WTC11 (cell line): ENCODE measurements around the gene VAV2. TPM values are rescaled to one million over a fixed set of nuclear protein-coding genes. Genes with fewer than 3 reads are reported as not detected.

Experiments
- ATAC-seq: fragments of 200-7000 bp; cut with Tn5 transposase; 2 replicates; pipeline ENCODE4 v1.10.0; 2021; ENCODE audit warnings: mild to moderate bottlenecking, moderate library complexity
- CTCF ChIA-PET: fragments of 300-600 bp; sonication (Branson Sonifier 250); formaldehyde crosslinking; loops from one replicate; lab custom pipeline; 2021; ENCODE audit warnings: antibody characterized with exemption; lab: Charles Lee
- POLR2A ChIA-PET: fragments of 350-600 bp; sonication (Branson Sonifier 250); formaldehyde crosslinking; loops from one replicate; lab custom pipeline; 2021; ENCODE audit warnings: antibody characterized with exemption; lab: Charles Lee
- DNase-seq: peaks from one replicate; pipeline ENCODE4 v3.0.0; 2021; ENCODE audit warnings: low spot score
- H3K27ac Mint-ChIP-seq: 2 replicates; pipeline ENCODE4 v1.8.0; 2021; ENCODE audit warnings: mixed read lengths
- H3K27me3 Mint-ChIP-seq: 2 replicates; pipeline ENCODE4 v1.8.0; 2021; ENCODE audit warnings: low read depth, mild to moderate bottlenecking, moderate library complexity, mixed read lengths
- H3K36me3 Mint-ChIP-seq: 2 replicates; pipeline ENCODE4 v1.8.0; 2021; ENCODE audit warnings: mixed read lengths
- H3K4me1 Mint-ChIP-seq: 2 replicates; pipeline ENCODE4 v1.8.0; 2022; ENCODE audit warnings: mixed read lengths
- H3K4me3 Mint-ChIP-seq: 2 replicates; pipeline ENCODE4 v1.8.0; 2021; ENCODE audit warnings: mild to moderate bottlenecking, moderate library complexity, mixed read lengths
- H3K9me3 Mint-ChIP-seq: 2 replicates; pipeline ENCODE4 v1.8.0; 2021; ENCODE audit warnings: mixed read lengths
- ETV6 ChIP-seq: sonication (generic); formaldehyde crosslinking; IDR thresholded peaks from 2 replicates; pipeline ENCODE4 v1.8.1; 2022; ENCODE audit warnings: mild to moderate bottlenecking, missing genetic modification reagents
- GRHL2 ChIP-seq: fragments of 250-450 bp; sonication (Bioruptor Pico); IDR thresholded peaks from 2 replicates; pipeline ENCODE4 v1.8.0; 2022; ENCODE audit warnings: mild to moderate bottlenecking, moderate library complexity; ENCODE audit not compliant: insufficient replicate concordance, severe bottlenecking
- GTF2I ChIP-seq: fragments of 250-450 bp; sonication (Bioruptor Pico); conservative IDR thresholded peaks from 2 replicates; pipeline ENCODE4 v1.4.0; 2021; ENCODE audit warnings: mild to moderate bottlenecking
- JAZF1 ChIP-seq: fragments of 250-450 bp; sonication (Bioruptor Pico); IDR thresholded peaks from 2 replicates; pipeline ENCODE4 v1.9.0; 2021; ENCODE audit warnings: moderate library complexity, mild to moderate bottlenecking, inconsistent platforms
- JUN ChIP-seq: sonication (generic); formaldehyde crosslinking; IDR thresholded peaks from 2 replicates; pipeline ENCODE4 v1.8.0; 2023; ENCODE audit warnings: mild to moderate bottlenecking, missing genetic modification reagents
- MXD4 ChIP-seq: fragments of 250-450 bp; sonication (Bioruptor Pico); IDR thresholded peaks from 2 replicates; pipeline ENCODE4 v1.8.0; 2021; ENCODE audit warnings: mild to moderate bottlenecking, moderate library complexity, borderline replicate concordance
- NFE2L1 ChIP-seq: sonication (generic); formaldehyde crosslinking; IDR thresholded peaks from 2 replicates; pipeline ENCODE4 v1.8.1; 2023; ENCODE audit warnings: missing genetic modification reagents
- SOX15 ChIP-seq: fragments of 250-450 bp; sonication (Bioruptor Pico); IDR thresholded peaks from 2 replicates; pipeline ENCODE4 v1.9.0; 2021; ENCODE audit warnings: mild to moderate bottlenecking
- TCF7 ChIP-seq: sonication (generic); formaldehyde crosslinking; IDR thresholded peaks from 2 replicates; pipeline ENCODE4 v1.8.0; 2022; ENCODE audit warnings: mild to moderate bottlenecking, low read depth, missing genetic modification reagents, moderate library complexity
- ZNF263 ChIP-seq: sonication (generic); formaldehyde crosslinking; IDR thresholded peaks from 2 replicates; pipeline ENCODE4 v1.8.1; 2022; ENCODE audit warnings: low read depth, mild to moderate bottlenecking, moderate library complexity, missing genetic modification reagents
- ZNF396 ChIP-seq: fragments of 250-450 bp; sonication (Bioruptor Pico); IDR thresholded peaks from 2 replicates; pipeline ENCODE4 v1.8.0; 2021; ENCODE audit warnings: mild to moderate bottlenecking, moderate library complexity, borderline replicate concordance
- ZNF423 ChIP-seq: fragments of 250-450 bp; sonication (Bioruptor Pico); IDR thresholded peaks from 2 replicates; pipeline ENCODE4 v2.1.2; 2022; ENCODE audit warnings: mild to moderate bottlenecking, moderate library complexity
- total RNA-seq: library from RNA; stranded (reverse); gene quantifications from 3 replicates; pipeline ENCODE4 v1.2.3, GENCODE V29; 2021
- TF ChIP-seq, protein P1 (sequence below): sonication (generic); formaldehyde crosslinking; IDR thresholded peaks from 2 replicates; pipeline ENCODE4 v1.8.1; 2022; ENCODE audit warnings: low read depth, missing genetic modification reagents, borderline replicate concordance
- TF ChIP-seq, protein P2 (sequence below): sonication (generic); formaldehyde crosslinking; IDR thresholded peaks from 2 replicates; pipeline ENCODE4 v1.8.1; 2023; ENCODE audit warnings: mild to moderate bottlenecking, missing genetic modification reagents, moderate library complexity
- TF ChIP-seq, protein P3 (sequence below): fragments of 200-600 bp; IDR thresholded peaks from 2 replicates; pipeline ENCODE4 v1.8.0; 2022; ENCODE audit warnings: antibody characterized with exemption
- TF ChIP-seq, protein P4 (sequence below): sonication (generic); formaldehyde crosslinking; IDR thresholded peaks from 2 replicates; pipeline ENCODE4 v1.8.0; 2022; ENCODE audit warnings: mild to moderate bottlenecking, missing genetic modification reagents
- TF ChIP-seq, protein P5 (sequence below): sonication (generic); formaldehyde crosslinking; IDR thresholded peaks from 2 replicates; pipeline ENCODE4 v1.8.0; 2022; ENCODE audit warnings: mild to moderate bottlenecking, missing genetic modification reagents
- TF ChIP-seq, protein P6 (sequence below): sonication (generic); formaldehyde crosslinking; IDR thresholded peaks from 2 replicates; pipeline ENCODE4 v1.8.0; 2023; ENCODE audit warnings: missing genetic modification reagents
- TF ChIP-seq, protein P7 (sequence below): sonication (generic); formaldehyde crosslinking; IDR thresholded peaks from 2 replicates; pipeline ENCODE4 v1.8.1; 2023; ENCODE audit warnings: mild to moderate bottlenecking, moderate library complexity, missing genetic modification reagents
- TF ChIP-seq, protein P8 (sequence below): fragments of 250-450 bp; sonication (Bioruptor Pico); IDR thresholded peaks from 2 replicates; pipeline ENCODE4 v1.8.0; 2021; ENCODE audit warnings: mild to moderate bottlenecking
- TF ChIP-seq, protein P9 (sequence below): sonication (generic); formaldehyde crosslinking; conservative IDR thresholded peaks from 2 replicates; pipeline ENCODE4 v1.8.1; 2023; ENCODE audit warnings: mild to moderate bottlenecking, low read depth, missing genetic modification reagents, moderate library complexity

The VAV2 gene
- total RNA-seq, 1 experiment from 2014 or later, result 39.7 TPM

DNA sequence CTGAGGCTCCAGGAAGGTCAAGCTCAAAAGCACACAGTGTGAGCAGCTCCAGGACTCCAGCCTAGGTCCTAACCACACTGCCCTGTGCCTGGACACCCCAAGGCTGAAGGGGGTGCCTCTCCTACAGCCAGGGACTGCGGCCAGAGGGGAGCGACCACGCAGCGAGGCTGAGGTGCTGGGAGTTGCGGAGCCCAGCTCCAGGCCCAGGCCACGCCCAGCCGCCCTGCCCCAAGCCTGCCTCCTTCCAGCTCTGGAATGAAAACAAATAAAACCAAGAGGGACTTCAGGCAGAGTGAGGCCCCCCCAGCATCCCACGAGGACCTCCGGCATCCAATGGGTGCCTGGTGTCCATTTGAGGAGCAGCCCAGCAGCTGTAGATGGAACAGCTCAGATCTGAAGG is 15.2 kb downstream of the VAV2 start:
- no peak overlapping the region for H3K4me3 Mint-ChIP-seq
- TF ChIP-seq, protein P1, sequence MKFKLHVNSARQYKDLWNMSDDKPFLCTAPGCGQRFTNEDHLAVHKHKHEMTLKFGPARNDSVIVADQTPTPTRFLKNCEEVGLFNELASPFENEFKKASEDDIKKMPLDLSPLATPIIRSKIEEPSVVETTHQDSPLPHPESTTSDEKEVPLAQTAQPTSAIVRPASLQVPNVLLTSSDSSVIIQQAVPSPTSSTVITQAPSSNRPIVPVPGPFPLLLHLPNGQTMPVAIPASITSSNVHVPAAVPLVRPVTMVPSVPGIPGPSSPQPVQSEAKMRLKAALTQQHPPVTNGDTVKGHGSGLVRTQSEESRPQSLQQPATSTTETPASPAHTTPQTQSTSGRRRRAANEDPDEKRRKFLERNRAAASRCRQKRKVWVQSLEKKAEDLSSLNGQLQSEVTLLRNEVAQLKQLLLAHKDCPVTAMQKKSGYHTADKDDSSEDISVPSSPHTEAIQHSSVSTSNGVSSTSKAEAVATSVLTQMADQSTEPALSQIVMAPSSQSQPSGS, result no peak
- TF ChIP-seq, protein P2, sequence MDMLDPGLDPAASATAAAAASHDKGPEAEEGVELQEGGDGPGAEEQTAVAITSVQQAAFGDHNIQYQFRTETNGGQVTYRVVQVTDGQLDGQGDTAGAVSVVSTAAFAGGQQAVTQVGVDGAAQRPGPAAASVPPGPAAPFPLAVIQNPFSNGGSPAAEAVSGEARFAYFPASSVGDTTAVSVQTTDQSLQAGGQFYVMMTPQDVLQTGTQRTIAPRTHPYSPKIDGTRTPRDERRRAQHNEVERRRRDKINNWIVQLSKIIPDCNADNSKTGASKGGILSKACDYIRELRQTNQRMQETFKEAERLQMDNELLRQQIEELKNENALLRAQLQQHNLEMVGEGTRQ (CRISPR knock-in tag), result no peak
- TF ChIP-seq, protein P3, sequence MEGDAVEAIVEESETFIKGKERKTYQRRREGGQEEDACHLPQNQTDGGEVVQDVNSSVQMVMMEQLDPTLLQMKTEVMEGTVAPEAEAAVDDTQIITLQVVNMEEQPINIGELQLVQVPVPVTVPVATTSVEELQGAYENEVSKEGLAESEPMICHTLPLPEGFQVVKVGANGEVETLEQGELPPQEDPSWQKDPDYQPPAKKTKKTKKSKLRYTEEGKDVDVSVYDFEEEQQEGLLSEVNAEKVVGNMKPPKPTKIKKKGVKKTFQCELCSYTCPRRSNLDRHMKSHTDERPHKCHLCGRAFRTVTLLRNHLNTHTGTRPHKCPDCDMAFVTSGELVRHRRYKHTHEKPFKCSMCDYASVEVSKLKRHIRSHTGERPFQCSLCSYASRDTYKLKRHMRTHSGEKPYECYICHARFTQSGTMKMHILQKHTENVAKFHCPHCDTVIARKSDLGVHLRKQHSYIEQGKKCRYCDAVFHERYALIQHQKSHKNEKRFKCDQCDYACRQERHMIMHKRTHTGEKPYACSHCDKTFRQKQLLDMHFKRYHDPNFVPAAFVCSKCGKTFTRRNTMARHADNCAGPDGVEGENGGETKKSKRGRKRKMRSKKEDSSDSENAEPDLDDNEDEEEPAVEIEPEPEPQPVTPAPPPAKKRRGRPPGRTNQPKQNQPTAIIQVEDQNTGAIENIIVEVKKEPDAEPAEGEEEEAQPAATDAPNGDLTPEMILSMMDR, result no peak
- no peak for TF ChIP-seq GRHL2 (CRISPR knock-in tag)
- no peak for TF ChIP-seq JAZF1 (CRISPR knock-in tag)
- TF ChIP-seq, protein P4, sequence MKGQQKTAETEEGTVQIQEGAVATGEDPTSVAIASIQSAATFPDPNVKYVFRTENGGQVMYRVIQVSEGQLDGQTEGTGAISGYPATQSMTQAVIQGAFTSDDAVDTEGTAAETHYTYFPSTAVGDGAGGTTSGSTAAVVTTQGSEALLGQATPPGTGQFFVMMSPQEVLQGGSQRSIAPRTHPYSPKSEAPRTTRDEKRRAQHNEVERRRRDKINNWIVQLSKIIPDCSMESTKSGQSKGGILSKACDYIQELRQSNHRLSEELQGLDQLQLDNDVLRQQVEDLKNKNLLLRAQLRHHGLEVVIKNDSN (CRISPR knock-in tag), result no peak
- TF ChIP-seq, protein P5, sequence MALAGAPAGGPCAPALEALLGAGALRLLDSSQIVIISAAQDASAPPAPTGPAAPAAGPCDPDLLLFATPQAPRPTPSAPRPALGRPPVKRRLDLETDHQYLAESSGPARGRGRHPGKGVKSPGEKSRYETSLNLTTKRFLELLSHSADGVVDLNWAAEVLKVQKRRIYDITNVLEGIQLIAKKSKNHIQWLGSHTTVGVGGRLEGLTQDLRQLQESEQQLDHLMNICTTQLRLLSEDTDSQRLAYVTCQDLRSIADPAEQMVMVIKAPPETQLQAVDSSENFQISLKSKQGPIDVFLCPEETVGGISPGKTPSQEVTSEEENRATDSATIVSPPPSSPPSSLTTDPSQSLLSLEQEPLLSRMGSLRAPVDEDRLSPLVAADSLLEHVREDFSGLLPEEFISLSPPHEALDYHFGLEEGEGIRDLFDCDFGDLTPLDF (CRISPR knock-in tag), result no peak
- TF ChIP-seq, protein P6, sequence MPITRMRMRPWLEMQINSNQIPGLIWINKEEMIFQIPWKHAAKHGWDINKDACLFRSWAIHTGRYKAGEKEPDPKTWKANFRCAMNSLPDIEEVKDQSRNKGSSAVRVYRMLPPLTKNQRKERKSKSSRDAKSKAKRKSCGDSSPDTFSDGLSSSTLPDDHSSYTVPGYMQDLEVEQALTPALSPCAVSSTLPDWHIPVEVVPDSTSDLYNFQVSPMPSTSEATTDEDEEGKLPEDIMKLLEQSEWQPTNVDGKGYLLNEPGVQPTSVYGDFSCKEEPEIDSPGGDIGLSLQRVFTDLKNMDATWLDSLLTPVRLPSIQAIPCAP, result no peak
- no peak for TF ChIP-seq ZNF263
- TF ChIP-seq, protein P7, sequence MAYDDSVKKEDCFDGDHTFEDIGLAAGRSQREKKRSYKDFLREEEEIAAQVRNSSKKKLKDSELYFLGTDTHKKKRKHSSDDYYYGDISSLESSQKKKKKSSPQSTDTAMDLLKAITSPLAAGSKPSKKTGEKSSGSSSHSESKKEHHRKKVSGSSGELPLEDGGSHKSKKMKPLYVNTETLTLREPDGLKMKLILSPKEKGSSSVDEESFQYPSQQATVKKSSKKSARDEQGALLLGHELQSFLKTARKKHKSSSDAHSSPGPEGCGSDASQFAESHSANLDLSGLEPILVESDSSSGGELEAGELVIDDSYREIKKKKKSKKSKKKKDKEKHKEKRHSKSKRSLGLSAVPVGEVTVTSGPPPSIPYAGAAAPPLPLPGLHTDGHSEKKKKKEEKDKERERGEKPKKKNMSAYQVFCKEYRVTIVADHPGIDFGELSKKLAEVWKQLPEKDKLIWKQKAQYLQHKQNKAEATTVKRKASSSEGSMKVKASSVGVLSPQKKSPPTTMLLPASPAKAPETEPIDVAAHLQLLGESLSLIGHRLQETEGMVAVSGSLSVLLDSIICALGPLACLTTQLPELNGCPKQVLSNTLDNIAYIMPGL, result no peak
- no peak for TF ChIP-seq SOX15 (CRISPR knock-in tag)
- TF ChIP-seq JUN, result no peak
- TF ChIP-seq TCF7, result no peak
- TF ChIP-seq ETV6 (CRISPR knock-in tag), result no peak
- no peak for TF ChIP-seq GTF2I
- TF ChIP-seq, all 79 proteins: peak for 0
- Mint-ChIP-seq H3K4me1 (peaks cover 26% of the 10 kb centered on the region), H3K27ac (no peak overlapping the region), H3K27me3 (no peaks in the 10 kb centered on the region), H3K36me3 (no peaks in the 10 kb centered on the region), H3K9me3 (no peaks in the 10 kb centered on the region)
- ChIA-PET POLR2A (no interaction called here), CTCF (no interaction called here)
- ATAC-seq (no peak), DNase-seq (peak; percentile 5)

DNA sequence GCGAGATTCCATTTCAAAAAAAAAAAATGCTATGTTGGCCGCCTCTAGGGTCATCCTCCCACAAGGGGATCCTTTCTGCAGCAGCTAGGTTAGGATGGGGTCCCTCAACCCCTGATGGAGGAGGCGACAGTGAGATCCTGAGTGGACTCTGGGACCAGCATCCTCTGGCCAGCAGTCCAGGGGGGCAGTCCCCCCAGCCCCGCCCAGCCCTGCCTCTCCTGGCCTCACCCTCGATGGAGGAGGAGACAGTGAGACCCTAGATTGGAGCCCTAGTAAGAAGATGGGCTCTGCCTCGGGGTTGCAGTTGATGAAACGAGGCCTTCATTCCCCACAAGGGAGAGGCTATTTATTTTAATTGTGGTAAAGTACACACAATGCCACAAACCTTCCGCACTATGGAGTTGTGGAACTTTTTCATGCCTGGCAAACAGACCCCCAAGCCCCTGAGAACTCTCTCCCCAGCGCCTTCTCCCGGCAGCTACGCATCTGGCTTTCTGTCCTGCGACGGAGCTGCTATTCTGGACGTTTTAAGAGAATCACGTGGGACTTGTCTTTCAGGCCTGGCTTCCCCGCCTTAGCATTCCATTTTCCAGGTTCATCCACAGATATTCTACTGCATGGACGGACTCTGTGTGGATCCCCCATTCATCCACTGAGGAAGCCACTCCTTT is 15.8 kb downstream of the VAV2 start:
- ATAC-seq, result no peak
- H3K27me3 Mint-ChIP-seq, result no peaks in the 10 kb centered on the region
- H3K36me3 Mint-ChIP-seq, result no peaks in the 10 kb centered on the region
- H3K27ac Mint-ChIP-seq, result no peak overlapping the region
- no peaks in the 10 kb centered on the region for H3K9me3 Mint-ChIP-seq
- peaks cover 29% of the 10 kb centered on the region for H3K4me1 Mint-ChIP-seq
- no peak overlapping the region for H3K4me3 Mint-ChIP-seq
- POLR2A ChIA-PET, result no interaction called here
- peak; percentile 4 for DNase-seq
- CTCF ChIA-PET, result interaction anchor here (0.7 kb wide), 1 partner anchor 19 kb away, joined by 3 read pairs; no protein-coding TSS in a partner anchor
- TF ChIP-seq NFE2L1 (no peak), MXD4 (CRISPR knock-in tag) (no peak), JAZF1 (CRISPR knock-in tag) (no peak), ZNF423 (CRISPR knock-in tag) (no peak), ZNF396 (CRISPR knock-in tag) (no peak)
- TF ChIP-seq, protein P8, sequence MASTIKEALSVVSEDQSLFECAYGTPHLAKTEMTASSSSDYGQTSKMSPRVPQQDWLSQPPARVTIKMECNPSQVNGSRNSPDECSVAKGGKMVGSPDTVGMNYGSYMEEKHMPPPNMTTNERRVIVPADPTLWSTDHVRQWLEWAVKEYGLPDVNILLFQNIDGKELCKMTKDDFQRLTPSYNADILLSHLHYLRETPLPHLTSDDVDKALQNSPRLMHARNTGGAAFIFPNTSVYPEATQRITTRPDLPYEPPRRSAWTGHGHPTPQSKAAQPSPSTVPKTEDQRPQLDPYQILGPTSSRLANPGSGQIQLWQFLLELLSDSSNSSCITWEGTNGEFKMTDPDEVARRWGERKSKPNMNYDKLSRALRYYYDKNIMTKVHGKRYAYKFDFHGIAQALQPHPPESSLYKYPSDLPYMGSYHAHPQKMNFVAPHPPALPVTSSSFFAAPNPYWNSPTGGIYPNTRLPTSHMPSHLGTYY (CRISPR knock-in tag), result no peak
- TF ChIP-seq, protein P9, sequence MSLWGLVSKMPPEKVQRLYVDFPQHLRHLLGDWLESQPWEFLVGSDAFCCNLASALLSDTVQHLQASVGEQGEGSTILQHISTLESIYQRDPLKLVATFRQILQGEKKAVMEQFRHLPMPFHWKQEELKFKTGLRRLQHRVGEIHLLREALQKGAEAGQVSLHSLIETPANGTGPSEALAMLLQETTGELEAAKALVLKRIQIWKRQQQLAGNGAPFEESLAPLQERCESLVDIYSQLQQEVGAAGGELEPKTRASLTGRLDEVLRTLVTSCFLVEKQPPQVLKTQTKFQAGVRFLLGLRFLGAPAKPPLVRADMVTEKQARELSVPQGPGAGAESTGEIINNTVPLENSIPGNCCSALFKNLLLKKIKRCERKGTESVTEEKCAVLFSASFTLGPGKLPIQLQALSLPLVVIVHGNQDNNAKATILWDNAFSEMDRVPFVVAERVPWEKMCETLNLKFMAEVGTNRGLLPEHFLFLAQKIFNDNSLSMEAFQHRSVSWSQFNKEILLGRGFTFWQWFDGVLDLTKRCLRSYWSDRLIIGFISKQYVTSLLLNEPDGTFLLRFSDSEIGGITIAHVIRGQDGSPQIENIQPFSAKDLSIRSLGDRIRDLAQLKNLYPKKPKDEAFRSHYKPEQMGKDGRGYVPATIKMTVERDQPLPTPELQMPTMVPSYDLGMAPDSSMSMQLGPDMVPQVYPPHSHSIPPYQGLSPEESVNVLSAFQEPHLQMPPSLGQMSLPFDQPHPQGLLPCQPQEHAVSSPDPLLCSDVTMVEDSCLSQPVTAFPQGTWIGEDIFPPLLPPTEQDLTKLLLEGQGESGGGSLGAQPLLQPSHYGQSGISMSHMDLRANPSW (CRISPR knock-in tag), result no peak
